Measurements from ENCODE around the gene TSEN54.
A peak's percentile ranks its signal among the peaks of the same experiment; 100 is the strongest.

Gene TSEN54

GRCh38 chr17:75488693-75489510 is 27.4 kb upstream of the TSEN54 start:
- no peak for DNase-seq

GRCh38 chr17:75489511-75489955 is 26.8 kb upstream of the TSEN54 start:
- no peak for DNase-seq

GRCh38 chr17:75490173-75490743 is 26.1 kb upstream of the TSEN54 start:
- no peak for DNase-seq

- DNase-seq: no peak
These were observed 25.2 kb upstream of the TSEN54 start for GRCh38 chr17:75490953-75491649.

- no peak for DNase-seq
These were observed 24.6 kb upstream of the TSEN54 start for GRCh38 chr17:75491680-75492079.

GRCh38 chr17:75492555-75493168 is 23.7 kb upstream of the TSEN54 start:
- DNase-seq: no peak

- DNase-seq: no peak
These were observed 22.7 kb upstream of the TSEN54 start for GRCh38 chr17:75493476-75494129.

- no peak for DNase-seq
These were observed 21.9 kb upstream of the TSEN54 start for GRCh38 chr17:75494326-75494877.

- DNase-seq: no peak
These were observed 20.3 kb upstream of the TSEN54 start for GRCh38 chr17:75496005-75496404.

- no peak for DNase-seq
These were observed 18.1 kb upstream of the TSEN54 start for GRCh38 chr17:75498039-75498725.

GRCh38 chr17:75498726-75499213 is 17.6 kb upstream of the TSEN54 start:
- no peak for DNase-seq

- DNase-seq: no peak
These were observed 16.9 kb upstream of the TSEN54 start for GRCh38 chr17:75499313-75500022.

- no peak for DNase-seq
These were observed 15.7 kb upstream of the TSEN54 start for GRCh38 chr17:75500419-75501216.

GRCh38 chr17:75501378-75502071 is 14.8 kb upstream of the TSEN54 start:
- DNase-seq: no peak

- DNase-seq: no peak
These were observed 14.1 kb upstream of the TSEN54 start for GRCh38 chr17:75502072-75502720.

- DNase-seq: no peak
These were observed 13.5 kb upstream of the TSEN54 start for GRCh38 chr17:75502721-75503329.

GRCh38 chr17:75503337-75503950 is 12.9 kb upstream of the TSEN54 start:
- DNase-seq: no peak

GRCh38 chr17:75503976-75504346 is 12.4 kb upstream of the TSEN54 start:
- DNase-seq: peak; percentile 30
